ENCODE data around the gene KCNG2. TPM values are rescaled to one million over a fixed set of nuclear protein-coding genes. Genes with fewer than 3 reads are reported as not detected.

Gene KCNG2
- total and polyA plus RNA-seq, 2 experiments from 2014 or later = 0.13 to 0.52 TPM

GRCh38 chr18:79899609-79900445 lies 102.1 kb downstream of the KCNG2 start:
- Histone ChIP-seq H3K9me2 (ENCODE audit: insufficient read depth) (no peaks in the 10 kb centered on the region), H3K4me2 (no peak overlapping the region), H3K27me3 (ENCODE audit: insufficient read depth) (no peaks in the 10 kb centered on the region), H2AFZ (no peak overlapping the region), H3K4me1 (ENCODE audit: insufficient read depth) (no peaks in the 10 kb centered on the region), H4K20me1 (replicated peaks; ENCODE audit: insufficient read depth) (no peaks in the 10 kb centered on the region), H3F3A (replicated peaks; ENCODE audit: low read depth) (no peaks in the 10 kb centered on the region), H3K36me3 (ENCODE audit: insufficient read depth) (no peaks in the 10 kb centered on the region), H3K79me2 (replicated peaks; ENCODE audit: insufficient read depth) (no peaks in the 10 kb centered on the region), H3K4me3 (no peak overlapping the region), H3K27ac (ENCODE audit: low read depth) (no peak overlapping the region)
- TF ChIP-seq STAT1 (IDR thresholded peaks at IDR 0.05; ENCODE audit: unreplicated experiment) (no peak), ETS1 (IDR thresholded peaks at IDR 0.05) (no peak), POLR2AphosphoS5 (IDR thresholded peaks at IDR 0.05; ENCODE audit: low read depth) (no peak), REST (IDR thresholded peaks at IDR 0.05; ENCODE audit: unreplicated experiment) (no peak), ZNF462 (CRISPR knock-in tag; IDR thresholded peaks at IDR 0.05) (no peak), CTCF (conservative IDR thresholded peaks at IDR 0.05; ENCODE audit: low read depth in 2 of 2) (no peak)
- DNase-seq (ENCODE audit: low spot score) (no peak), ATAC-seq (no peak)
- Mint-ChIP-seq H3K27ac (no peak overlapping the region), H3K4me1 (no peaks in the 10 kb centered on the region), H3K36me3 (ENCODE audit: low read depth) (peaks cover 44% of the 10 kb centered on the region), H3K27me3 (ENCODE audit: insufficient read depth, low read depth, poor library complexity) (peaks cover 19% of the 10 kb centered on the region), H3K4me3 (no peak overlapping the region), H3K9me3 (peaks cover 64% of the 10 kb centered on the region)

Measured in GM23338 (cell line).